ENCODE results near the gene SARS1.

DNA sequence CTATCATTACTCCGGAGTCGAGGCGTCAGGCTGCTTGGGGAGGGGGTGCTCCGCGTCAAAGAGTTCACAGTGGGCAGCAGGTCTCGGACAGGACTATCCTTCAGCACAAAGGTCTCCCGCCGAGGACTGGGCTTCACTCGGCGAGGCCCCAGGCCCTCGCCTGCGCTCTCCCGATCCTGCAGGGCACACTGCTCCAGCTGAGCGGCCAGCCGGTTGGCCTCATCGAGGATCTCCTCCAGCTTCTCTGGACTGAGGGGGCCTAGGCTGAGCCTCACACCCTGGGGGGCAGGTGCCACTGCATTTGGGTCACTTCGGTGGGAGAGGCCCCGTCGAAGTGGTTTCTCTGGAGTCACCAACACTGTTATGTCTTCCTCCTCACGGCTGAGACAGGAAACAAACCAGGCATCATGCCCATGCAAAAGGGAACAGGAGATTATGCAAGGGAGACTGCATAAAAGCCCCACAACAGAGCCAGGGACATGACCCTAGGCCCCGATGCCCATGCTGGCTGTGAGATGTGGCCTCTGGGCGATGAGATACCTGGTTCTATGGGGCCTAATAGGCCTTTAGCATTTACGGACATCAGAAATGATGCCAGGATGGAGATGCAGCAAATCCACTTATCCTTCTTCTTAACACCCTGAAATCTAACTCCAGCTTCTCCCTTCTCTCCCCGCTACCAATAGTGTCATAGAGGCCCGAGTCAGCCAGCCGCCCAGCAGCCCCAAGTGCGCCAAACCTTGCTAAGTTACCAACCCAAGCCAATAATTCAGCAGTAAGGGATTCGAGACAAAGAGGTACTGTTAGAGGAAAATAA, 68.2 kb downstream of the SARS1 start:
- no peak for TF ChIP-seq POLR2A (IDR thresholded peaks at IDR 0.05)
- TF ChIP-seq, protein P1, sequence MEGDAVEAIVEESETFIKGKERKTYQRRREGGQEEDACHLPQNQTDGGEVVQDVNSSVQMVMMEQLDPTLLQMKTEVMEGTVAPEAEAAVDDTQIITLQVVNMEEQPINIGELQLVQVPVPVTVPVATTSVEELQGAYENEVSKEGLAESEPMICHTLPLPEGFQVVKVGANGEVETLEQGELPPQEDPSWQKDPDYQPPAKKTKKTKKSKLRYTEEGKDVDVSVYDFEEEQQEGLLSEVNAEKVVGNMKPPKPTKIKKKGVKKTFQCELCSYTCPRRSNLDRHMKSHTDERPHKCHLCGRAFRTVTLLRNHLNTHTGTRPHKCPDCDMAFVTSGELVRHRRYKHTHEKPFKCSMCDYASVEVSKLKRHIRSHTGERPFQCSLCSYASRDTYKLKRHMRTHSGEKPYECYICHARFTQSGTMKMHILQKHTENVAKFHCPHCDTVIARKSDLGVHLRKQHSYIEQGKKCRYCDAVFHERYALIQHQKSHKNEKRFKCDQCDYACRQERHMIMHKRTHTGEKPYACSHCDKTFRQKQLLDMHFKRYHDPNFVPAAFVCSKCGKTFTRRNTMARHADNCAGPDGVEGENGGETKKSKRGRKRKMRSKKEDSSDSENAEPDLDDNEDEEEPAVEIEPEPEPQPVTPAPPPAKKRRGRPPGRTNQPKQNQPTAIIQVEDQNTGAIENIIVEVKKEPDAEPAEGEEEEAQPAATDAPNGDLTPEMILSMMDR (IDR thresholded peaks at IDR 0.05), result no peak

All from esophagus squamous epithelium (tissue), 4 donors.